Suprapubic skin (tissue), 3 donors: ENCODE results near the gene CSTPP1.

Source experiments
- EP300 ChIP-seq: sonication (generic); formaldehyde crosslinking; IDR thresholded peaks from one replicate; pipeline ENCODE4 v1.6.1; 2017; ENCODE audit warnings: antibody characterized with exemption
- TF ChIP-seq, protein P1 (sequence below), 2 donors: fragments of 200-600 bp in 1 of 2; fragments of 450-650 bp in 1 of 2; sonication (generic) in 1 of 2; IDR thresholded peaks; one replicate each; pipeline ENCODE4 v1.5.1; 2016 to 2019; ENCODE audit warnings: antibody characterized with exemption in 2 of 2, mild to moderate bottlenecking in 1 of 2, moderate library complexity in 1 of 2

DNA sequence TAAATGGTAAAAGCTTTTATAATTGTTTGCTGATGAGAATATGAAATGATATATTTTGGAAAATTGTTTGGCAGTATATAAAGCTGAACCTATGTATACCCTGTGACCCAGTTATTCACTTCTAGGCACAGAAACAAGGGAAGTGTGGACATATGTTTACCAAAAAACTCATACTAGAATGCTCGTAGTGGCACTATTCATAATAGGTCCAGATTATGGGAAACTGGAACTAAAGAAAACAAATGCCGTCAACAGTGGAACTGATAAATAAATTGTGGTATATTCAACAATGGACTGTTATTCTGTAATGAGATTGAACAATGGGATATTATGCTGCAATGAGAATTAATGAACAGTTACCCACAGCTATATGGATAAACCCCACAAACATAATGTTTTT, 32.8 kb downstream of the CSTPP1 start:
- TF ChIP-seq, protein P1, sequence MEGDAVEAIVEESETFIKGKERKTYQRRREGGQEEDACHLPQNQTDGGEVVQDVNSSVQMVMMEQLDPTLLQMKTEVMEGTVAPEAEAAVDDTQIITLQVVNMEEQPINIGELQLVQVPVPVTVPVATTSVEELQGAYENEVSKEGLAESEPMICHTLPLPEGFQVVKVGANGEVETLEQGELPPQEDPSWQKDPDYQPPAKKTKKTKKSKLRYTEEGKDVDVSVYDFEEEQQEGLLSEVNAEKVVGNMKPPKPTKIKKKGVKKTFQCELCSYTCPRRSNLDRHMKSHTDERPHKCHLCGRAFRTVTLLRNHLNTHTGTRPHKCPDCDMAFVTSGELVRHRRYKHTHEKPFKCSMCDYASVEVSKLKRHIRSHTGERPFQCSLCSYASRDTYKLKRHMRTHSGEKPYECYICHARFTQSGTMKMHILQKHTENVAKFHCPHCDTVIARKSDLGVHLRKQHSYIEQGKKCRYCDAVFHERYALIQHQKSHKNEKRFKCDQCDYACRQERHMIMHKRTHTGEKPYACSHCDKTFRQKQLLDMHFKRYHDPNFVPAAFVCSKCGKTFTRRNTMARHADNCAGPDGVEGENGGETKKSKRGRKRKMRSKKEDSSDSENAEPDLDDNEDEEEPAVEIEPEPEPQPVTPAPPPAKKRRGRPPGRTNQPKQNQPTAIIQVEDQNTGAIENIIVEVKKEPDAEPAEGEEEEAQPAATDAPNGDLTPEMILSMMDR (IDR thresholded peaks at IDR 0.05), result no peak
- no peak for TF ChIP-seq EP300
